ENCODE measurements around the gene NRXN2.

The NRXN2 gene

DNA sequence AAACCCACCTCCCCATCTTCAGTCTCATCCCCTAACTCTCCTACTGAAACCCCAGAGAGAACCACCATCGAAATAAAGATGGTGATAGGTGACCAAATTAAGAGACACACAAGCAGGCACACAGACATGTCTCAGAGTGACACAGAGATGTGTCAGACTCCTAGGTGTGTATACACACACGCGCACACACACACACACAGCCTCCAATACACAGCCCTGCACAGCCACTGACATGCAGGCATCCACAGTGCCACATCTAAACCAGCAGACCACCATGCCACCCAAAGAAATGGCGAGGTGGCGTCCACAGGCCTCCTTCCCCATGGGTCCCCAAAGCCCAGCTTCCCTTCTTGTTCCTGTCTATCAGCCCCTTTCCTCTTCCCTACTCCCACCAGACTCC, 27.4 kb downstream of the NRXN2 start:
- DNase-seq: no peak

DNA sequence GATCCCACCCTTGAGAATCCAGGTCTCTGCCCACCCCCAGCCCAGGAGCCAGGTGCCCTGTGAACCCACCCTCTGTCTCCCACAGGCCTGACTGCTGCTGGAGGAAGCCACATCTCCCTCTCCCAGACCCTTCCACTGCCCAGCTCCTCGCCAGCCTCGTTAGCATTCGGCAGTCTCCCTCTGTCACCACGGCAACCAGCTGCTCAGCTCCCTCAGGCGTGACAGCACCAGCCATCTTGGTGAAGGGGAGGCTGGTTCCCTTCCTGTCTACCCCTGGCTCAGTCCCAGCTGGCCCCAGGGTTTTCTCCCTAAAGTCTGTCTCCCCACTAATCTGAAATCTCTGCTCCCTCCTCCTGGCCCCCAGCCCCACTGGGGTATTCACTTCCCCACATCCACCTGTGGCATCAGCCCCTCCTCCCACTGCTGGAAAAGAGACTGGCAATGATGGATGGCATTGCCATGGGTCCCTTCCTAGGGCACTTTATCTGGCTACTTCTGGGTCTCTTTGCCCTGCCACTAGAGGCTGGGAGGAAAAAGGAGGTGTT, 28.1 kb downstream of the NRXN2 start:
- no peak for DNase-seq

DNA sequence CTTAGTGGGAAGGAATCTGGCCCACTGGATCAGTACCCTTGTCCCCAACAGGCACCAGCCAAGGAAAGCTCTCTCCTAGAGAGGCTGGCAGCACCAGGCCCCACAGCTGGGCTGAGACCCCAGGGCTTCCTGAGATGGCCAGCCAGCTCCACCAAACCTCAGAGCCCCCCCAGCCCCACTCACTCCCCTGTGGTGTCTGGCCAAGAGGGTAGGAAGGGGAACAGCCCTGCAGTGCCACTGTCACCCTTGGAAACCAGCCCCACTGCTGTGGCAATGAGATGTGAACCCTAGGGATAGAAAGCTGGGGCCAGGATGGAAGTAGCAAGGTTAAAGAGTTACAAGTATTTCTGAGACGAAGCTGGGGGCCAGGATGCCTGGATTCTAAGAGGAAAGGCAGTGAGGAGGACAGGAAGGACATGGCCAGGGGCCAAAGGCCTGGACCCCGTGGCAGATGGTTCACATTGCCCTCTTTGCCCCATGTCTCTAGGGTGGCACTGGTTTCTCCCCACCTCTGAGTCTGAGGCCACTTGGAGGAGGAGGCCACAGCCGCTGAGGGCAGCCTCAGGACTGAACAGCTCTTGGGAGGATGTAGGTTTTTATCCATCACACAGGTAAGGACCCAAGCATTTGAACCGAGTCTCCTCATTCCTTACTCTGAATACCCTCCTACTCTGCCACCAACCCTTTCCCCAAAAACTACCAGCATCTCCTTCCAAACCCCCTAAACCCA, 28.8 kb downstream of the NRXN2 start:
- no peak for DNase-seq

DNA sequence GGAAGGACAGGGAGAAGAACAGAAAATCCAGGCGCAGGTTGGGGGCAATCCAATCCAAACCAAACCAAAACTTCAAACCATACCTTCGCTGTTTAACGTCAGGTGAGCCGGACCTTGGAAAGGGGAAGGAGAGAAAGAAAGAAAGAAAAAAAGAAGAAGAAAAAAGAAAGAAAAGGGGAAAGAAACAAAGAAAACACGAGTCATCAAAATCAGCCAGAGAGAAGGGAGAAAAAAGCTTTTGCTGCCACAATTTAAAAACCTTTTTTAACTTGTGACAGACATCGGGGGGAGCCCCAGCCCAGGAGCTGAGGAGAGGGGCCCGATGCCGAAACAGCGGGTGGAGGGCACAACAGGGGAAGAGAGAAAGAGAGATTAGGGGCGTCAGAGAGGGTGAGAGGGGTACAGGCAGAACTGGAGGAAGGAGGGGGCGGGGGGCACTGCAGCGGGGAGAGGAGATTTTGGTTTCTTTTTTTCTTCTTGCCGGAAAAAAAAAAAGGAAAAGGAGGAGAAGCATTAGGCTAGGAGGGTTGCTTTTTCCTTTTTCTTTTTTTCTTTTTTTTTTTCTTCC, 30.1 kb downstream of the NRXN2 start:
- DNase-seq: no peak

DNA sequence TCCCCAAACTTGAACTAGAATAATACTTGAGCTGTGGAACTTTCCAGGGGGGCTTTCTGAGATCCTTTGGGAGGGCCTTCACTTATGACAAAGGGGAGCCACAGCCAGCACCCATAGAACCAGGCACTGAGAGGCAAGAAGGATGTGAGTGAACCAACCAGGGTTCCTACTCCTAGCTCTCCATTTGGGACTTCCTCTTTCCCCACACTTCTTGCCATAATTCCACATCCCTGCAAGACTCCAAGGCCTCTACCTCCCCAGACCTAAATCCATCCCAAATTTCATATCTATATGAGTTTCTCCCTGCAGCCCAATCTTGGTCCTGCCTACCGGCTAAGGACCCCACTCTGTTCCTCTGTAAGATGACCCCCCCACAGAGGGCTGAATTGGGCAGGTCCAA, 31.5 kb downstream of the NRXN2 start:
- DNase-seq: no peak

DNA sequence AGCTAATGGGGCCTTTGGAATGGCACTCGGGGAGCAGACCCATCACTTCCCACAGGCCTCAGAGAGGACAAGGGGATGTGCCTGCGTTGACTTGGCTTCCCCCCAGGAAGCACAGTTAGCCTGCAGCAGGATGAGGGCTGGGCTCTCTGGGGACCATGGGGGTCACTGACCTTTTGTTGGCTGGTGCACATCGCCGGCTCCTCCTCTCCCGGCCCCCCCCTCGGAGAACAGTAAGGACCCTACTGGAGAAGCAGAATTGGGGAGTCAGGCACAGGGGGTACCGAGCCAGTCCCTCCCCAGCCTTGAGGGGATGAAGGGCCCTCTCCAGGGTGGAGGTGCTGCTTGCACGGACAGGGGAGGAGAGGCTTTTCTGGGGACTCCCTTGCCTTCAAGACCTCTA, 32.8 kb downstream of the NRXN2 start:
- DNase-seq: no peak

DNA sequence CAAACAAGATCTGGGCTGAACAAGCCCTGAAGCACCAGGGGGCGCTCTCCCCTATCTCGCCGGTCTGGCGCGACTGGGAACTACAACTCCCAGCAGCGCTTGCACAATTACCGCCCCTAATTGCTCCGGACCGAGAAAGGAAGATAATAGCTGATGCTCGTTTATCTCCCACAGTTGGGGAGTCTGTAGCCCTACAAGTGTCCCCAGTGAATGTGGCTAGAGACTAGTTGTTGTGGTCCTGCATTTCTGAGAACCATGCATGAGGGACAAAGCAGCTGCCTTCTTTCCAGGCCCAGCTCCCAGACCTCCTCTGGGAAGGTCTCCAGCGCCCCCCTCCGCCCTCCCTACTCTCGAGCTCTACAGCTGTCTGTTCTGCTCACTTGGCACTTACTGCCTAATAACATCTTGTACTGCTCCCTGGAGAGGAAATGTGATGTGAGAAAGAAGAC, 34.4 kb downstream of the NRXN2 start:
- DNase-seq: peak; percentile 94

DNA sequence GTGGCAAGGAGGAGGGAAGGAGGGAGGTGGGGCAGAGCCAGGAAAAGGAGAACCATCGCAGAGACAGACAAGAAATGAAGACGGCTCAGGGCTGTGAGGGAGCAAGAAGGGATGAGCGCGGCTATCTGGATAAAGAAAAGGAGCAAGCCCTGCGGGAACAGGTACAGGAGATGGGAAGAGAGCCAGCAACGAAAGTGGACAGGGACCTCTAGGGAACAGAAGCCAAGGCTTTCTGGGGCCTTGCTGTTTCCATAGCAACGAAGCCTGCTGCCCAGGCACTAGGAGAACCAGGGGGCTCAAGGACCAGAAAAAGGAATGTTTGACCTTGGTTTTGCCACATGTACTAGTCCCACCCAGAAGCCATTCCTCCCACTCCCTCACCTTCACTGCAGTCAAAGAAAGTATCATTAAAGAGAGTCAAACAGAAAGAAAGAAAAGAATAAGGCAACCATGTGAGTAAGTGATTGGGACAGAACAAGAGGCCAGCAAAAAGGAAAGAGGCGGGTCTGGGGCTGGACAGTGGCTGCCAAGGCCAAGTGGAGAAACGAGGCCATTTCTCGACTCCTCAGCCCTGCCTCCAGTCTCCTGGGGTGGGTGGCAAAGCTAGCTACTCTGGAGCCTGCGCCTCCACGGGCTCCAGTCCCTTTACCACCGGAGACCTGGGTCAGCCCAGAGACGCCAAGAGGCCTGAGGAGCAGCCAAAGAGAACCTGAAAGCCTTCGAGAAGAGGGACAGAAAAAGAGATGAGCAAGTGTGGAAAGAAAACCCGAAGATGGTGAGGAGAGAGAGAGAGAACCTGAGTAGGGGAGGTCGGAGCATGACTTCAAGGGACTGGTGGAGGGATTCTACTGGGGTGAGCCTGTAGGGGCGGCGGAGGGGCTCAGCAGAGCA, 35.1 kb downstream of the NRXN2 start:
- DNase-seq: no peak

DNA sequence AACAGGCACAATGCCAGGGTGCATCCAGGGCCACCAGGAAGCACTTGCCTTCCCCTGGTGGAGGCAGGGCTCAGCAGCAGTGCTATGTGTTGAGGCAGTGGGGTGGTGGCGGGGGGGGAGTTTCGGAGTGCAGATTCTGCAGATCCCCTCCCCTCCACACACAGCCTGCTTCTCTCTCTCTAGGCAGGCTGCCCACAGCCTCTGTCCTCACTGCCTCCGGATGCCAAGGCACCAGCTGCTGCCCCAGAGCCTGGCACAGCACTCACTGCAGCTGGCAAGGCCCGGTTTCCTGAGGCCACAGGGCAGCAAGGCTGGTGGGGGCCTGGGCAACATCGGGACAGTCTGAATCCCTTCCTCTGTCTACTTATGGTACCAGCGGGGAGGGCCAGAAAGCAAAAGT, 35.8 kb downstream of the NRXN2 start:
- no peak for DNase-seq

DNA sequence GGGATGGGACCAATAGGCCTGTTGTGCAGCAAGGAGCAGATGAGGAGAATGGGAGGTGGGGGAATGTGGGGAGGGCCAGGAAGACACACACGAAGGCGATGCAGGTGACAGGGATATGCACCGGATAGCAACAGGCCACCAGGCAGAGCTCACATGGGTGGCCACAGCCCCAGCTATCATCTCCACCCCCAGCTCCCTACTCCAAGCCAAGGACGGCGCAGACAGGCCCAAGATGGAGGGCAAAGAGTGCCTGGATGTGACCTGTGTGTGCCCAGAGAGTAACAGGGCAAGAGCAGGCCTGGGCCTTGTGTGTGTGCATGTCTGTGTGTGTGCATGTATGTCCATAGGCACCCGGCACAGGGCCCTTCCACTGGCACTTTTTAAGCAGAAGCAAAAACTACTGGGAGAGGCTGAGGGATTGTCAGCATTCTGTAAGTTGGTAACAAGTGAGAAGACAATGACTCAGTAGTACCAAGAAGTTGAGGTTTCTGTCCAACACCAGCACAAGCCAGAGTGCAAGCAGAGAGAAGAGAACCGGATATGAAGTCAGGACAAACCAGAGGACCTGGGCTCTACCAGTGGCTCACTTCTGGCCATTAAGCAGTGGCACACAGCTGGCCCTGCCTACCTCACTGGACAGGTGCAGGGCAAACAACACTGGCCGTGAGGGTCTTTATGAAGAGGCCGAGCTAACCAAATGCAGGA, 36.4 kb downstream of the NRXN2 start:
- no peak for DNase-seq

DNA sequence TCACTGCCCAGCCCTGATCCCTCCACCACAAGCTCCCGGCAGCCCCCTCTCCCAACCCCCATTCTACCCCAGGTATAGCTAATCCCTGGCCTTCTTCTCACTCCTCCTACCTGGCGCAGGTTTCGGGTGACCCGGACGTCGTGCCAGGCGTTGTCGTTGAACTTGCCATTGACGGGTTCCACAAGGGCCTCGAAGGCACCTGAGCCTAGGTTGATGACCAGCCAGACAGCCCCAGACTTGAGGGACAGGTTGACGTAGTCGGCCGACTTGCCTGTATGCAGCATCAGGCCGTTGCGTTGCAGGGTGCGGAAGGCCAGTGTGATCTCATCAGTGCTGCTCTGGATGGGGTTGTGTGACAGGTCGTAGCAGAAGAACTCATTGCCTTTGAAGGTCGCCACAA, 37.5 kb downstream of the NRXN2 start:
- DNase-seq: no peak

DNA sequence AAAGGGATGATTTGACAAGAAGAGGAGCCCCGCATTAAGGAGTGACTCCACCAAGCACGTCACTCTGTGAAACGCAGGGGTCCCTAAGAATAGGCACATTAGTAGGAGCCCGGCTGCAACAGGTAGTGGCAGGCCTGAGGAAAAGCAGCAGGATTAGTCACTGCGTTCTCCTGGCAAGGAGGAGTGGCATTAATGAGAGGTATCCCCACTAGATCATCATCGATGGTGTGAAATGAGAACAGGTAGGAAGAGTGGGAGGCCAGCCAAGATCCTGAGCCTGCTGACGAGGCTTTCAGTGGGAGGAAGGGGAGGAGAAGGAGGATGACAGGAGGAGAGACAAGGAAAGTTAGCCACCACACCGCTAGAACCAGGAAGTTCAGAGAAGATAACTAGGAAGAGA, 38.6 kb downstream of the NRXN2 start:
- DNase-seq: no peak

DNA sequence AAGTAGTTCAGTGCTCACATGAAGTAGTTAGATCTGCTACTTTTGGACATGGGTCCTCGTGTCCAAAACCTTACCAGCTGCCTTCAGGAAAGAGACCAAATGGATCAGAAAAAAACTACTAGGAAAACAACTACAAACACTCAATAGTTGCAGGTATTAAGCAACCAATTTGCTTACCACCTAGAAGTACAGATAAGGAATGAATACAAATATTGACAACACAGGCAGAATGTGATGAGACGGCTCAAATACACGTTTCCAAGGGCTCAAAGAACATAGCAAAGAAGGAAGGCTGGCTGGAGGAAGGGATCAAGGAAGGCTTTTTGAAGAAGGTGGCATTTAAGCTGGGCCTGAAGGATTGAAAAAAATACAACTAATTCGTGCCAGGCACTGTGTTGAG, 41.8 kb downstream of the NRXN2 start:
- no peak for DNase-seq

DNA sequence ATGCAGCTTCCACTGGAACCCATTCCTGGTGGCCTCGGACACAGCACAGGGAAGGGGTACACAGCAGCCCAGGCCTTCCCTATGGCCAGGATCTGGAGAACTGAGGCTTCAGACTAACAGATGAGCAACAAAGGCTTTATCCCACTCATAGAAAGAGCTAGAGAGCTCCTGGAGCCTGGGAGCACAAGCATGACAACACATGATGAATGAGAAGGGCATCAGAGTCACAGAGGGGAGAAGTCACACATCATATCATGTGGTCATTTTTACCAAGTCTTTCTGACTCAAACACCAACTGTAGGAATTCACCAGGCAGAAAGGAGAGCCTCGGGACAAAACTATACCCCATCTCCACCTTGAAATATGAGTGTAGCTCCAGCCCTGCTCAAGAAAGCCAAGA, 43.2 kb downstream of the NRXN2 start:
- DNase-seq: no peak

DNA sequence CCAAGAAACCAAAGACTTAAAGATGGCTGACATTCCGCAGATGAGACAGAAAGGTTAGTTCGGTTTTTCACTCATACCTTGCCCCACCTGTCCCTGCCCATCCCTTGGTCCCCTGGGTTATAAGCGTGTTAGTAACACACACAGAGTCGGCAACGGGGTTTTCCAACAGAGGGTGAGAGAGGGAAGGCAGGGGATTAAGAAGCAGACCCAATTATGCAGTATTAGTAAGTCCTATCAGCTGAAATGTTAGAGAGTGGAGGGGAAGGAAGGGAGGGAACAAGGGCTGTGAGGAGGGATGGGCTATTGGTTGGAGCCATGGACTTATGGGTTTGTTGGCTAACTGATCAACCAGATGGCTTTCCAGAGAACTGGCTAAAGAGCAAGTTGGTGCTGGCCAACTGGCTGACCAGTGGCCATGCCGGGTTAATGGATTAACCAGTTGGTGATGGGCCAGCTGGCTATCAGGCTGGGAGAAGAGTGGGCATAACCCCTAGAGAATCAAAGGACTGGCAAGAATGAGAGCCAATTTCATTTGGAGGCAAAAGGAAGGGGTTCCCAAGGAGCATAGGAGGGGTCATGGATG, 45.5 kb downstream of the NRXN2 start:
- no peak for DNase-seq

DNA sequence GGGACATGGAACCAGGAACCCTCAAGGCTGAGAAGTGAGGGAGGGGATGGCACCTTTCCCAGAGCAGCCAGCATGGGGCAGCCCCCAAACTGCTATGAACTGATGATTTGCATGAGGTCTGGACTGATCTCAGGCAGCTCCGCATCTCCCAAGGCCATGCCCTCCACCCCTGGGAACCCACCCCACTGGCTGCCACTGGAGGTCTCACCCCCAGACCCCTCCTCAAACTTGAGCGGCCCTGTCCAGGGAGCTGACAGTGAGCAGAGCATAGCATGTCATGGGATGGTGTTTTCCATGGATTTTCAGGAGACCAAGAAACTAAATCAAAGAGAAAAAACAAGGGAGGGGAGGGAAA, 46.8 kb downstream of the NRXN2 start:
- no peak for DNase-seq

DNA sequence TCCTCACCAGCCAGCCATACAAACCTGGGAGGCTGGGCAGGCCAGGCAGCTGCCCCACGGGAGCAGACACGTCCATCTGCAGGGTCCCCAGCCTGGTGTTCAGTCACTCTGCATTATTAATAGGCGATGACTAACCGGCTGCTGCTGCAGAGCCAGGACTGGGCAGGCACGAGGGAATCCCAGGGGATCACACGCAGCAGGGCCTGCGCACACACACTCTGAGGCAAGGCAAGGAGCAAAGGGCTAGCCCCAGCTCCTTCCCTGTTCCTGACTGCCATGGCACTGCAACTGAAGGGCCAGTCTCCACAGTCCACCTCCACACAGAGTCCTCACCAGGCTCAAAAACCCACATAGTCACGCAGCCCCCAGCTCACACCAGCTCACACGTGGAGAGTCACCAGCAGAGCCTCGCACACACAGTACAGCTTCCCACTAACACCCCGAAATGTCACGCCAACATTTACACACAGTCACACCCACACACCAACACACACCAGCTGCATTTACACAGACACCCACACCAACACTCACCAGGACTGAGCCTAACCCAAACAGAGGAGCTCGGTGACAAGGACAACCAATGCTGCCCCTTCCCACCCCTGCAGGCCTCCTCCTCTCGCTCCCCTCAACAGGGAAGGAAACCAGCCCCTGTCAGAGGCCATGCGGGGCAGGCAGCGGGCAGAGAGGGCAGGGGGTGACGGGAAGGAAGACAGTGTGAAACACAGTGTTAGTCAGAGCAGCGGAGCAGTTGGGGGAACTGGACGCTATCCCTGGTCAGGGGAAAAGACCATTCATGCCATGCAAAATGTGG, 47.3 kb downstream of the NRXN2 start:
- no peak for DNase-seq

DNA sequence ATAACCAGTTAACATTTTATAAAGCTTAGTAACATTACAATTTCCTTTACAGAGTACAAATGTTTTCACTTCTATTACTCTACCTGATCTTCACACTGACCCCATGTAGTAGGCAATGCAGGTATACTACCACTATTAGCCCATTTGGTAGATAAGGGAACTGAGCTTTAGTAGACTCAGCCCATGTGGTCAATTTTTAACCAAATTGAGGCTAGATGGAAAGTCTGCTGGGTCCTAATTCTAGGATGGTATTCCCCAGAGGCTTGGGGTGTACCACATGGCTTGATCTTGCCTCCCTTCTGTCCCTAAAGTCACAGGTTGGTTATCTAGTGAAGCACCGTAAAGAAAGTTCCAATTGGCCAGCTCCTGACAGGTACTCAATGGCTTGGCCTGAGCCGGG, 48.2 kb downstream of the NRXN2 start:
- no peak for DNase-seq

DNA sequence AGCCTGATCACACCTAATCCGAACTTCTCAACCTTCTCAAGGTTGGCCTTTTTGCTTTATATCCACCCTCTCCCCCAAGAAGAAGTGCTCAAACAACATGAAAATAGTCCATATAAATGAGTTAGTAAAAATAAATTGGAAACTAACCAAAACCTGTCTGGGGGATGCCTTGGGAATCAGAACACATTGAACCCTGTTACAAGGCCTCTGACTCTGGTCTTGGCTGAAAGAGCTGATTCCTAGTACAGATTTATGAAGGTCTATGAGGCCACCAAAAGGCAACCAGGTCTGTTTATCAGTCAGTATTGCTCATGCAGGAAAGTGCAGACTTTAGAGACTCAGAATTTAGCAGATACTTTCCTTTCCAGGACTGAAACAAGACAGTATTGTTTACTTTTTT, 49.7 kb downstream of the NRXN2 start:
- DNase-seq: no peak

DNA sequence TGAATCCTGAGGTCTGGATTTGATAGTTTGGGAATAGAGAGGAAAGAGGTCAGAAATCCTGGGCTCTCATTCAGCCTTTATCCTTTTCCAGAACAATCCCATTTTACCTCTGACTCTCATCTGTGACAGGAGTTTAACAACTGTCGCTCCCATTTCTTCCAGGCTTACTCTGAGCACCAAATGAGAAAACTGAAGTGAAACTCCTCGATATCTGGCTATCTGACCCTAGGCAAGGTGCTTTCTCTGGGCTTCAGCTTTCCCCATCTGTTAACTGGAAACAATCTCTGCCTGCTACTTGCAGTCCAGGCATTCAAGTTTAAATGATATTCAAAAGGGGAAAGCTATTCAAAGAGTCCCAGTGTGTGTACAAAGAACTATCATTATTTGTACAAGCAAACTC, 50.1 kb downstream of the NRXN2 start:
- DNase-seq: no peak

DNA sequence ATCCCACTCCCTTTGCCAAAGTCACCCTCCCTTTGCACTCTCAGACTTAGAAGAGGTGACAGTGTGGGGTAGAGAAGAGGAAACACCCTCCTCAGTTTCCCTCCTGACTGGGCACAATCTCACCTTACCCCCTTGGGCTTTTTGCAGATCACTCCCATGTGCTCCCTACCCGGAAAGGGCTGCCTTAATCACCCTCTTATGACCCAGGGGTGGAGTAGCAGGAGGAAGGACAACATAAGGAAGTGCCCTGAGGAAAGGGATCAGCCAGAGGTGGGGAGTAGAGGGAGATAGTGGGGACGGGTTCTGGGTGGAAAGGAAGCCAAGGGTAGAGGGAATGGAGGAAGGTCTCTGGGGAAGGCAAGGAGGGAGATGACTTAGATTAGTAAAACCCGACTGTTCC, 52.0 kb downstream of the NRXN2 start:
- no peak for DNase-seq
